Naive thymus-derived CD4-positive, alpha-beta T cell (primary cell): ENCODE measurements around the gene SH2D6. TPM values are rescaled to one million over a fixed set of nuclear protein-coding genes. Genes with fewer than 3 reads are reported as not detected.

ENCODE experiments used
- ATAC-seq: fragments of 150-1000 bp; cut with Tn5 transposase; 2 replicates; pipeline ENCODE4 v1.10.0; 2021; ENCODE audit warnings: mild to moderate bottlenecking, moderate library complexity
- CTCF ChIA-PET: fragments of 350-600 bp; sonication (Branson Sonifier 250); formaldehyde crosslinking; loops from one replicate; lab custom pipeline; 2021; ENCODE audit warnings: antibody characterized with exemption; lab: Charles Lee
- POLR2A ChIA-PET: fragments of 350-600 bp; sonication (Branson Sonifier 250); formaldehyde crosslinking; loops from one replicate; lab custom pipeline; 2021; ENCODE audit warnings: antibody characterized with exemption, inconsistent platforms; lab: Charles Lee
- DNase-seq, 9 donors: peaks; one replicate each; pipeline versions ENCODE4 v3.0.0 to v3.0.0-alpha.2; 2020 to 2022; ENCODE audit warnings: mixed read lengths in 1 of 9
- H3K27ac ChIP-seq: one replicate; pipeline ENCODE4 v1.7.0; 2013; ENCODE audit warnings: mild to moderate bottlenecking, low read depth, low read length, moderate library complexity
- H3K27me3 ChIP-seq, 2 donors: one replicate each; pipeline ENCODE4 v1.7.0; 2013; ENCODE audit warnings: low read length in 2 of 2, mild to moderate bottlenecking in 2 of 2, moderate library complexity in 2 of 2; ENCODE audit not compliant: control insufficient read depth in 2 of 2, insufficient read depth in 2 of 2
- H3K36me3 ChIP-seq, 3 experiments: 1 replicate in 2 of 3; 2 replicates in 1 of 3; pipeline ENCODE4 v1.7.0; 2013; ENCODE audit warnings: low read length in 3 of 3, mild to moderate bottlenecking in 3 of 3, moderate library complexity in 1 of 3; ENCODE audit not compliant: insufficient read depth in 3 of 3, control insufficient read depth in 2 of 3
- H3K4me1 ChIP-seq, 2 donors: one replicate each; pipeline ENCODE4 v1.7.0; 2013; ENCODE audit warnings: low read length in 2 of 2, mild to moderate bottlenecking in 2 of 2, moderate library complexity in 1 of 2; ENCODE audit not compliant: control insufficient read depth in 2 of 2, insufficient read depth in 2 of 2
- H3K4me3 ChIP-seq: 2 replicates; pipeline ENCODE4 v1.7.0; 2013; ENCODE audit warnings: mild to moderate bottlenecking, low read length
- H3K9me3 ChIP-seq, 3 experiments: 1 replicate in 2 of 3; 2 replicates in 1 of 3; pipeline ENCODE4 v1.7.0; 2013; ENCODE audit warnings: low read length in 3 of 3; ENCODE audit not compliant: control insufficient read depth in 2 of 3
- H3K27ac Mint-ChIP-seq, 9 donors: one replicate each; pipeline ENCODE4 v1.8.0; 2020 to 2022; ENCODE audit warnings: mixed read lengths in 9 of 9, mild to moderate bottlenecking in 8 of 9, moderate library complexity in 5 of 9, inconsistent platforms in 2 of 9
- H3K27me3 Mint-ChIP-seq, 5 donors: one replicate each; pipeline ENCODE4 v1.8.0; 2021 to 2022; ENCODE audit warnings: mixed read lengths in 5 of 5, mild to moderate bottlenecking in 1 of 5
- H3K36me3 Mint-ChIP-seq, 5 donors: one replicate each; pipeline ENCODE4 v1.8.0; 2020 to 2022; ENCODE audit warnings: mixed read lengths in 5 of 5, mild to moderate bottlenecking in 3 of 5, inconsistent platforms in 1 of 5
- H3K4me1 Mint-ChIP-seq, 7 donors: one replicate each; pipeline ENCODE4 v1.8.0; 2020 to 2022; ENCODE audit warnings: mixed read lengths in 7 of 7, mild to moderate bottlenecking in 3 of 7, inconsistent platforms in 1 of 7
- H3K4me3 Mint-ChIP-seq, 10 donors: one replicate each; pipeline ENCODE4 v1.8.0; 2020 to 2022; ENCODE audit warnings: mild to moderate bottlenecking in 10 of 10, mixed read lengths in 10 of 10, moderate library complexity in 6 of 10, inconsistent platforms in 2 of 10
- H3K9me3 Mint-ChIP-seq, 11 donors: one replicate each; pipeline ENCODE4 v1.8.0; 2020 to 2022; ENCODE audit warnings: mixed read lengths in 11 of 11, mild to moderate bottlenecking in 4 of 11, inconsistent platforms in 1 of 11, moderate library complexity in 1 of 11
- intact Hi-C, 2 donors: fragments of 100-400 bp; cut with micrococcal nuclease; formaldehyde crosslinking; loops; one replicate each; pipeline ENCODE4 v1.15.1; 2023
- polyA plus RNA-seq, 2 donors: library from polyadenylated mRNA; unstranded; fragments of 300-500 nt; fragmentation: Illumina TruSeq; gene quantifications; one replicate each; pipeline ENCODE4 v1.2.3, GENCODE V29; 2021
- total RNA-seq, 6 experiments: library from RNA in 5 of 6; stranded (reverse) in 5 of 6; gene quantifications; 1 replicate in 5 of 6; 2 replicates in 1 of 6; pipeline ENCODE4 v1.2.3 and lab custom pipeline; 2021 to 2026

SH2D6 gene
- total and polyA plus RNA-seq, 7 experiments from 2014 or later, result 0.48 to 1.1 (median 0.94) TPM; not detected in 4

- H3K4me1 ChIP-seq, result no peaks in the 10 kb centered on the region
- Mint-ChIP-seq H3K9me3 (no peaks in the 10 kb centered on the region), H3K27me3 (peaks cover 0 to 11% (median 0%) of the 10 kb centered on the region in 5 donors), H3K4me3 (no peak overlapping the region), H3K27ac (no peak overlapping the region), H3K36me3 (no peaks in the 10 kb centered on the region), H3K4me1 (peaks cover 0 to 2% (median 0%) of the 10 kb centered on the region in 7 donors)
- H3K4me3 ChIP-seq, result no peak overlapping the region
- POLR2A ChIA-PET, result no interaction called here
- intact Hi-C loops, result loop anchor here in 1 of 2 donors (5.0 kb wide), 1 partner anchor 54 kb away; no protein-coding TSS in a partner anchor
- H3K9me3 ChIP-seq, result no peaks in the 10 kb centered on the region
- CTCF ChIA-PET, result no interaction called here
- no peak for ATAC-seq
- H3K27me3 ChIP-seq, result no peaks in the 10 kb centered on the region
- DNase-seq, result no peak
- no peaks in the 10 kb centered on the region for H3K36me3 ChIP-seq
- no peak overlapping the region for H3K27ac ChIP-seq
Measured at GRCh38 chr2:85453571-85453970, 35.1 kb downstream of the SH2D6 start.

- intact Hi-C loops, result no loop called here
Measured at GRCh38 chr2:85455552-85456090, 37.1 kb downstream of the SH2D6 start.

GRCh38 chr2:85457043-85457442 is 38.5 kb downstream of the SH2D6 start:
- Mint-ChIP-seq H3K9me3 (no peaks in the 10 kb centered on the region), H3K4me1 (peaks cover 0 to 2% (median 0%) of the 10 kb centered on the region in 7 donors), H3K27ac (peak overlapping the region in 1 of 9 donors; percentile 46), H3K4me3 (no peak overlapping the region), H3K27me3 (peaks cover 0 to 14% (median 0%) of the 10 kb centered on the region in 5 donors), H3K36me3 (no peaks in the 10 kb centered on the region)
- no peak for ATAC-seq
- no peak overlapping the region for H3K27ac ChIP-seq
- no peak for DNase-seq
- H3K9me3 ChIP-seq, result no peaks in the 10 kb centered on the region
- H3K4me1 ChIP-seq, result no peaks in the 10 kb centered on the region
- intact Hi-C loops, result no loop called here
- H3K27me3 ChIP-seq, result no peaks in the 10 kb centered on the region
- no peak overlapping the region for H3K4me3 ChIP-seq
- no peaks in the 10 kb centered on the region for H3K36me3 ChIP-seq
- CTCF ChIA-PET, result no interaction called here
- POLR2A ChIA-PET, result no interaction called here

More at GRCh38 chr2:85455552-85456090, 37.1 kb downstream of the SH2D6 start:
- POLR2A ChIA-PET, result no interaction called here
- peaks cover 0 to 14% (median 0%) of the 10 kb centered on the region in 5 donors for H3K27me3 Mint-ChIP-seq
- ATAC-seq, result no peak
- H3K4me3 Mint-ChIP-seq, result no peak overlapping the region
- Histone ChIP-seq H3K9me3 (no peaks in the 10 kb centered on the region), H3K4me3 (no peak overlapping the region), H3K36me3 (no peaks in the 10 kb centered on the region), H3K27ac (no peak overlapping the region), H3K4me1 (no peaks in the 10 kb centered on the region), H3K27me3 (no peaks in the 10 kb centered on the region)
- no peaks in the 10 kb centered on the region for H3K36me3 Mint-ChIP-seq
- CTCF ChIA-PET, result no interaction called here
- H3K9me3 Mint-ChIP-seq, result no peaks in the 10 kb centered on the region
- DNase-seq, result no peak
- no peak overlapping the region for H3K27ac Mint-ChIP-seq
- H3K4me1 Mint-ChIP-seq, result peaks cover 0 to 2% (median 0%) of the 10 kb centered on the region in 7 donors

GRCh38 chr2:85457877-85458316 is 39.4 kb downstream of the SH2D6 start:
- Mint-ChIP-seq H3K36me3 (no peaks in the 10 kb centered on the region), H3K27me3 (peaks cover 0 to 14% (median 0%) of the 10 kb centered on the region in 5 donors), H3K4me3 (no peak overlapping the region), H3K27ac (no peak overlapping the region), H3K9me3 (no peaks in the 10 kb centered on the region), H3K4me1 (peaks cover 0 to 2% (median 0%) of the 10 kb centered on the region in 7 donors)
- no peak overlapping the region for H3K27ac ChIP-seq
- no peak for ATAC-seq
- CTCF ChIA-PET, result no interaction called here
- no peak overlapping the region for H3K4me3 ChIP-seq
- no peaks in the 10 kb centered on the region for H3K27me3 ChIP-seq
- no peaks in the 10 kb centered on the region for H3K36me3 ChIP-seq
- no peaks in the 10 kb centered on the region for H3K4me1 ChIP-seq
- no peaks in the 10 kb centered on the region for H3K9me3 ChIP-seq
- no peak for DNase-seq
- intact Hi-C loops, result no loop called here
- POLR2A ChIA-PET, result no interaction called here

GRCh38 chr2:85458601-85459563 is 40.4 kb downstream of the SH2D6 start:
- Mint-ChIP-seq H3K27ac (no peak overlapping the region), H3K27me3 (peaks cover 0 to 14% (median 0%) of the 10 kb centered on the region in 5 donors), H3K9me3 (no peaks in the 10 kb centered on the region), H3K4me1 (peaks cover 0 to 2% (median 0%) of the 10 kb centered on the region in 7 donors), H3K36me3 (no peaks in the 10 kb centered on the region), H3K4me3 (no peak overlapping the region)
- H3K27me3 ChIP-seq, result no peaks in the 10 kb centered on the region
- DNase-seq, result no peak
- H3K27ac ChIP-seq, result no peak overlapping the region
- no peaks in the 10 kb centered on the region for H3K9me3 ChIP-seq
- no peaks in the 10 kb centered on the region for H3K36me3 ChIP-seq
- ChIA-PET POLR2A (no interaction called here), CTCF (no interaction called here)
- H3K4me3 ChIP-seq, result no peak overlapping the region
- ATAC-seq, result no peak
- intact Hi-C loops, result no loop called here
- H3K4me1 ChIP-seq, result no peaks in the 10 kb centered on the region

GRCh38 chr2:85459771-85460170 is 41.3 kb downstream of the SH2D6 start:
- Mint-ChIP-seq H3K4me1 (peaks cover 0 to 2% (median 0%) of the 10 kb centered on the region in 7 donors), H3K9me3 (no peaks in the 10 kb centered on the region), H3K27ac (no peak overlapping the region), H3K36me3 (no peaks in the 10 kb centered on the region), H3K4me3 (no peak overlapping the region), H3K27me3 (peaks cover 0 to 14% (median 0%) of the 10 kb centered on the region in 5 donors)
- intact Hi-C loops, result loop anchor here in 1 of 2 donors (10.0 kb wide), 1 partner anchor 65 kb away; no protein-coding TSS in a partner anchor
- Histone ChIP-seq H3K4me1 (no peaks in the 10 kb centered on the region), H3K9me3 (no peaks in the 10 kb centered on the region), H3K36me3 (no peaks in the 10 kb centered on the region), H3K27me3 (no peaks in the 10 kb centered on the region), H3K4me3 (no peak overlapping the region), H3K27ac (no peak overlapping the region)
- DNase-seq (no peak), ATAC-seq (no peak)
- ChIA-PET CTCF (no interaction called here), POLR2A (no interaction called here)
